GM12878 (cell line): ENCODE data around the gene BICC1. TPM values are rescaled to one million over a fixed set of nuclear protein-coding genes. Genes with fewer than 3 reads are reported as not detected.

ENCODE experiments used
- ATAC-seq: fragments of 200-7000 bp; cut with Tn5 transposase; 3 replicates; pipeline ENCODE4 v1.9.1; 2020; ENCODE audit warnings: mild to moderate bottlenecking, moderate library complexity
- BruUV-seq: library from RNA; stranded (reverse); fragments of 400-500 nt; replicated peaks from 2 replicates; lab custom pipeline; 2021; lab: Mats Ljungman, UMichigan
- CTCF ChIA-PET: fragments of 300-600 bp; sonication (Branson Sonifier 250); formaldehyde crosslinking; extraction: SDS; loops from one replicate; lab custom pipeline; 2021; ENCODE audit warnings: inconsistent platforms; lab: Yijun Ruan, JAX
- POLR2A ChIA-PET: fragments of 350-600 bp; formaldehyde crosslinking; extraction: SDS; loops from one replicate; lab custom pipeline; 2021; ENCODE audit warnings: inconsistent platforms; lab: Charles Lee
- RAD21 ChIA-PET: fragments of 300-600 bp; sonication (Branson Sonifier 250); formaldehyde crosslinking; loops from one replicate; lab custom pipeline; 2023; ENCODE audit warnings: antibody characterized with exemption; ENCODE audit not compliant: unreplicated experiment; lab: Charles Lee
- SMC1A ChIA-PET: fragments of 300-600 bp; sonication (Branson Sonifier 250); formaldehyde crosslinking; loops from one replicate; lab custom pipeline; 2023; ENCODE audit not compliant: unreplicated experiment, uncharacterized antibody; lab: Charles Lee
- DNase-seq: peaks from one replicate; pipeline ENCODE4 v3.0.0-alpha.2; 2011; ENCODE audit warnings: low read depth, low spot score
- FAIRE-seq: peaks from 3 replicates; lab custom pipeline; 2011; peaks lifted over from hg19 to GRCh38; lab: Jason Lieb, UNC
- H2AFZ ChIP-seq: 2 replicates; pipeline ENCODE4 v1.6.0; 2011; ENCODE audit warnings: low read depth, low read length, control low read depth; ENCODE audit not compliant: control insufficient read depth
- H3K27ac ChIP-seq: 2 replicates; pipeline ENCODE4 v1.5.1; 2011; ENCODE audit warnings: control low read depth; ENCODE audit not compliant: control insufficient read depth, insufficient read depth
- H3K27me3 ChIP-seq, 2 experiments: replicated peaks in 1 of 2; 2 replicates each; pipeline versions ENCODE4 v1.6.0 to v1.6.1; 2011; ENCODE audit warnings: low read length in 1 of 2; ENCODE audit not compliant: control insufficient read depth in 2 of 2, insufficient read depth in 2 of 2
- H3K36me3 ChIP-seq, 2 experiments: 2 replicates each; pipeline ENCODE4 v1.5.1; 2011; ENCODE audit warnings: low read length in 1 of 2; ENCODE audit not compliant: control insufficient read depth in 2 of 2, insufficient read depth in 2 of 2
- H3K4me1 ChIP-seq: 2 replicates; pipeline ENCODE4 v1.6.1; 2011; ENCODE audit warnings: mild to moderate bottlenecking, low read length, moderate library complexity, mixed read lengths; ENCODE audit not compliant: control insufficient read depth, insufficient read depth
- H3K4me2 ChIP-seq: 2 replicates; pipeline ENCODE4 v1.6.0; 2011; ENCODE audit warnings: control low read depth; ENCODE audit not compliant: control insufficient read depth, insufficient read depth
- H3K4me3 ChIP-seq: fragments of 200-600 bp; sonication (generic); 2 replicates; pipeline ENCODE4 v1.5.1; 2016
- H3K79me2 ChIP-seq: 2 replicates; pipeline ENCODE4 v1.6.0; 2011; ENCODE audit warnings: low read length; ENCODE audit not compliant: control insufficient read depth, insufficient read depth
- H3K9ac ChIP-seq: 2 replicates; pipeline ENCODE4 v1.8.0; 2011; ENCODE audit warnings: low read length, control low read depth, mixed read lengths; ENCODE audit not compliant: control insufficient read depth, insufficient read depth
- H3K9me3 ChIP-seq: replicated peaks from 3 replicates; pipeline ENCODE4 v1.5.1; 2011; ENCODE audit warnings: mild to moderate bottlenecking, low read length; ENCODE audit not compliant: control insufficient read depth, insufficient read depth
- H4K20me1 ChIP-seq: 2 replicates; pipeline ENCODE4 v1.6.0; 2011; ENCODE audit not compliant: control insufficient read depth, insufficient read depth
- CHD4 ChIP-seq: fragments of 200-600 bp; sonication (generic); IDR thresholded peaks from 2 replicates; pipeline ENCODE4 v1.6.1; 2016; ENCODE audit warnings: mild to moderate bottlenecking
- E2F8 ChIP-seq: fragments of 450-650 bp; IDR thresholded peaks from 2 replicates; pipeline ENCODE4 v1.6.1; 2018; ENCODE audit warnings: mild to moderate bottlenecking, low read depth, moderate library complexity; ENCODE audit not compliant: partially characterized antibody
- IKZF1 ChIP-seq: fragments of 450-650 bp; conservative IDR thresholded peaks from 2 replicates; pipeline ENCODE4 v1.6.1; 2017; ENCODE audit warnings: antibody characterized with exemption, mild to moderate bottlenecking
- IRF4 ChIP-seq: IDR thresholded peaks from 2 replicates; pipeline ENCODE4 v1.6.1; 2011; ENCODE audit warnings: low read depth, low read length
- NFYA ChIP-seq: IDR thresholded peaks from 2 replicates; pipeline ENCODE4 v1.6.1; 2011; ENCODE audit warnings: low read depth, mild to moderate bottlenecking, low read length, improper control_type of control experiment, borderline replicate concordance
- NR2C2 ChIP-seq: IDR thresholded peaks from 2 replicates; pipeline ENCODE4 v1.6.1; 2011; ENCODE audit warnings: borderline replicate concordance, low read depth; ENCODE audit not compliant: control insufficient read depth, insufficient read length
- POLR2AphosphoS5 ChIP-seq: IDR thresholded peaks from 2 replicates; pipeline ENCODE4 v1.6.1; 2011; ENCODE audit warnings: mild to moderate bottlenecking, low read length, inconsistent platforms
- SUZ12 ChIP-seq: fragments of 200-600 bp; sonication (generic); IDR thresholded peaks from one replicate; pipeline ENCODE4 v1.6.1; 2018; ENCODE audit warnings: antibody characterized with exemption, mild to moderate bottlenecking; ENCODE audit not compliant: unreplicated experiment
- TAF1 ChIP-seq: IDR thresholded peaks from 2 replicates; pipeline ENCODE4 v1.6.1; 2011; ENCODE audit warnings: mild to moderate bottlenecking, low read depth, low read length, borderline replicate concordance
- ZBED1 ChIP-seq: IDR thresholded peaks from 2 replicates; pipeline ENCODE4 v1.6.1; 2016; ENCODE audit warnings: borderline replicate concordance
- ZNF274 ChIP-seq: IDR thresholded peaks from one replicate; pipeline ENCODE4 v1.8.0; 2011; ENCODE audit not compliant: insufficient read length, insufficient read depth
- WGBS: methylation state at CpG from one replicate; pipeline ENCODE4 v1.1.6; 2016; ENCODE audit warnings: low lambda C conversion rate; ENCODE audit not compliant: insufficient replicate concordance, insufficient coverage; ENCODE audit errors: missing lambda C conversion rate; 5-methylcytosine and 5-hydroxymethylcytosine counted together
- in situ Hi-C: fragments of 300-500 bp; cut with MboI; formaldehyde crosslinking; loops from 9 replicates; pipeline ENCODE4 v1.14.3; 2018; ENCODE audit warnings: mixed read lengths
- intact Hi-C: fragments of 100-400 bp; cut with micrococcal nuclease; formaldehyde crosslinking; loops from one replicate; pipeline ENCODE4 v1.14.2; 2022; ENCODE audit not compliant: unreplicated experiment
- polyA plus RNA-seq, 11 experiments: library from polyadenylated mRNA; depleted of rRNA in 4 of 11; unstranded in 6 of 11; stranded (reverse) in 5 of 11; fragments of >200 nt; fragmentation: Nextera tagmentation in 4 of 11; fragmentation: Illumina TruSeq in 1 of 11; extraction: Ambion mirVana in 4 of 11; extraction: Trizol in 1 of 11; gene quantifications; 1 replicate in 1 of 11; 2 replicates in 10 of 11; pipeline versions ENCODE4 v1.2.1 to v1.2.3, GENCODE V29; 2011 to 2016; ENCODE audit warnings: inconsistent platforms in 2 of 11, missing spikeins in 2 of 11, low read depth in 1 of 11
- total RNA-seq, 4 experiments: library from RNA; depleted of rRNA in 3 of 4; stranded (reverse); fragments of >200 nt in 3 of 4; fragmentation: Illumina TruSeq in 1 of 4; extraction: Trizol in 1 of 4; gene quantifications; 2 replicates each; pipeline versions ENCODE4 v1.2.1 to v1.2.3, GENCODE V29; 2013 to 2021

BICC1 gene
- total and polyA plus RNA-seq, 10 of the 15 experiments (the other 5 are each of a cell fraction or from before 2014, with no cell fraction given): 0.01 to 0.10 (median 0.04) TPM; not detected in 5

GRCh38 chr10:58836176-58836700 is 323.6 kb downstream of the BICC1 start:
- WGBS: 42% methylated on average over 3 of the region's 3 CpGs

GRCh38 chr10:58836991-58837575 is 324.4 kb downstream of the BICC1 start:
- 19% methylated on average over 8 of the region's 8 CpGs for WGBS
- Histone ChIP-seq H3K9ac (no peak overlapping the region), H3K79me2 (no peaks in the 10 kb centered on the region), H3K4me2 (no peak overlapping the region), H3K4me1 (no peaks in the 10 kb centered on the region), H3K27ac (no peak overlapping the region), H4K20me1 (no peaks in the 10 kb centered on the region), H2AFZ (no peak overlapping the region), H3K36me3 (no peaks in the 10 kb centered on the region), H3K27me3 (no peaks in the 10 kb centered on the region), H3K4me3 (no peak overlapping the region), H3K9me3 (no peaks in the 10 kb centered on the region)
- TF ChIP-seq ZBED1: no peak
- no peak for TF ChIP-seq CHD4
- no peak for TF ChIP-seq NR2C2
- TF ChIP-seq POLR2AphosphoS5: no peak
- no peak for TF ChIP-seq E2F8
- intact Hi-C loops (no loop called here), in situ Hi-C loops (no loop called here)
- ChIA-PET SMC1A (no interaction called here), POLR2A (no interaction called here), CTCF (no interaction called here), RAD21 (no interaction called here)
- DNase-seq (no peak), ATAC-seq (no peak), FAIRE-seq (no peak)
- BruUV-seq: no TSS peak

More at GRCh38 chr10:58836176-58836700, 323.6 kb downstream of the BICC1 start:
- H3K4me2 ChIP-seq: no peak overlapping the region
- no peak overlapping the region for H3K9ac ChIP-seq
- no peak for DNase-seq
- no peak for ATAC-seq
- no peaks in the 10 kb centered on the region for H3K9me3 ChIP-seq
- ChIA-PET RAD21 (no interaction called here), CTCF (no interaction called here), SMC1A (no interaction called here), POLR2A (no interaction called here)
- no peak overlapping the region for H3K4me3 ChIP-seq
- TF ChIP-seq IRF4 (no peak), IKZF1 (no peak), SUZ12 (no peak), TAF1 (no peak), ZNF274 (no peak), NFYA (no peak)
- no peaks in the 10 kb centered on the region for H3K4me1 ChIP-seq
- BruUV-seq: no TSS peak
- H3K27me3 ChIP-seq: no peaks in the 10 kb centered on the region
- no peaks in the 10 kb centered on the region for H4K20me1 ChIP-seq
- H3K79me2 ChIP-seq: no peaks in the 10 kb centered on the region
- no peak overlapping the region for H3K27ac ChIP-seq
- intact Hi-C loops: no loop called here
- in situ Hi-C loops: no loop called here
- H2AFZ ChIP-seq: no peak overlapping the region
- FAIRE-seq: no peak
- no peaks in the 10 kb centered on the region for H3K36me3 ChIP-seq
